GM12891 (cell line): ENCODE measurements around the gene POLE2.

ENCODE experiments used
- DNase-seq: peaks from one replicate; pipeline ENCODE4 v3.0.0; 2011; ENCODE audit warnings: low spot score; ENCODE audit not compliant: insufficient read length
- FAIRE-seq: peaks from 2 replicates; lab custom pipeline; 2011; peaks lifted over from hg19 to GRCh38; lab: Jason Lieb, UNC
- PAX5 ChIP-seq: IDR thresholded peaks from 2 replicates; pipeline ENCODE4 v1.6.1; 2011; ENCODE audit warnings: low read length, moderate library complexity, mild to moderate bottlenecking; ENCODE audit not compliant: insufficient read depth, severe bottlenecking
- POLR2A ChIP-seq: IDR thresholded peaks from 2 replicates; pipeline ENCODE4 v1.6.1; 2011; ENCODE audit warnings: low read depth, low read length, control low read depth
- POLR2AphosphoS5 ChIP-seq: IDR thresholded peaks from 2 replicates; pipeline ENCODE4 v1.6.1; 2011; ENCODE audit warnings: low read depth, low read length, control low read depth
- POU2F2 ChIP-seq: IDR thresholded peaks from 2 replicates; pipeline ENCODE4 v1.6.1; 2011; ENCODE audit warnings: low read depth, mild to moderate bottlenecking, control low read depth, low read length, moderate library complexity
- SPI1 ChIP-seq: IDR thresholded peaks from 2 replicates; pipeline ENCODE4 v1.6.1; 2011; ENCODE audit warnings: low read depth, low read length, control low read depth
- TAF1 ChIP-seq: IDR thresholded peaks from 2 replicates; pipeline ENCODE4 v1.6.1; 2011; ENCODE audit warnings: low read depth, low read length, control low read depth

Gene POLE2

DNA sequence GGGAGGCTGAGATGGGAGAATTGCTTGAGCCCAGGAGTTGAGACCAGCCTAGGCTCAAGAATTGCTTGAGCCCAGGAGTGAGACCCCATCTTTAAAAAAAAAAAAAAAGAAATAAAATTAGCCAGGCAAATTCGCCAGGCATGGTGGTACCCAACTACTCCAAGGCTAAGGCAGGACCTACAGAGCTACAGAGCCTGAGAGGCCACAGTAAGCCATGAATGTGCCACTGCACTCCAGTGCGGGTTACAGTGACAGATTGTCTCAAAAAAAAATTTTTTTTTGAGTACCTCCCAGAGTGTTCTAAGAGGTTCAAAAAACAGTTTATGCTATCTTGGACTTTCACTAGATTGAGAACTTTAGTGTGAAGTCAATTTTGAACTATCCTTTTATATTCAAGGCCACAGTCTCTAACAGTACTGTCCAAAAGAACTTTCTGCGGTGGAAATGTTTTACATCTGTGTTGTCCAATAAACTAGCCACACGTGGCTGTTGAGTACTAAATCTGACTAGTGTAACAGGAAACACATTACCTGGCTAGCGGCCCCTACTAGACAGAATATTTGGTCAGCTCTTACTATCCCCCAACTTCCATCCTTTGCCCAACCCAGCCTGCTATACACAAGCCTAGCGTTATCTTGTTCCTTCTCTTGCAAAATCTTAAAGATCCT lies 70.0 kb downstream of the POLE2 start:
- TF ChIP-seq POLR2A (peak; percentile 28; the same call in 1 of the 2 replicates), POLR2AphosphoS5 (peak; percentile 62), TAF1 (no peak), SPI1 (no peak), POU2F2 (no peak), PAX5 (no peak)
- FAIRE-seq (no peak), DNase-seq (no peak)

GRCh38 chr14:49615776-49616175 lies 72.2 kb downstream of the POLE2 start:
- no peak for TF ChIP-seq POU2F2
- no peak for TF ChIP-seq POLR2AphosphoS5
- no peak for TF ChIP-seq SPI1
- no peak for TF ChIP-seq TAF1
- no peak for FAIRE-seq
- no peak for DNase-seq

DNA sequence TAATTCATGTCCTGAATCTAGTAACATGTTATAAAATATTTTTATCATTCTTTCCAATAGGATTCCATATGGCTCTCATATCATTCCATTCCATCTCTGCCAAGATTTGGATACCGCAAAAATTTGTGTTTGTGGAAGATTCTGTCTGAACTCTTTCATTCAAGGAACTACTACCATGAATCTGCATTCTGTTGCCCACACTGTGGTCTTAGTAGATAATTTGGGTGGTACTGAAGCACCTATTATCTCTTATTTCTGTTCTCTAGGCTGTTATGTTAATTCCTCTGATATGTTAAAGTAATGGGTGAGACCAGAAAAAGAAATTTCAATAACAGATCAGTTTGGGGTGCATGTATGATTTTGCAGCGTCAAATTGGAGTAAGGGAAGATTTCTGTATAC lies 73.8 kb downstream of the POLE2 start:
- DNase-seq (no peak), FAIRE-seq (no peak)
- TF ChIP-seq POLR2A, result no peak
- no peak for TF ChIP-seq POU2F2
- TF ChIP-seq TAF1, result no peak
- no peak for TF ChIP-seq SPI1

DNA sequence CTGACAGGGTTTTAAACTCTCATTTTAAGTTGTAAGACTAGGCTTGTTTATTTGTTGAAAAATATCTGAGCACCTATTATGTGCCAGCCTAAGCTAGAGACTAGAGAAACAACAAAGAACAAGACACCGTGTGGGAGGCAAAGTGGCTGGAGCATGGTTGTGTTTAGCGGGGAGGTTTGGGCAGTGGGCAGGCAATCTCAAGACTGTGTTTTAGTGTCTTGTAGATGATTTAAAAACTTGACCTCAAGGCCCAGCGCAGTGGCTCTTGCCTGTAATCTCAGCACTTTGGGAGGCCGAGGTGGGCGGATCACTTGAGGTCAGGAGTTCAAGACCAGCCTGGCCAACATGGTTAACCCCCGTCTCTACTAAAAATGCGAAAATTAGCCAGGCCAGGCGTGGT lies 75.3 kb downstream of the POLE2 start:
- DNase-seq (no peak), FAIRE-seq (no peak)
- no peak for TF ChIP-seq POLR2A
- no peak for TF ChIP-seq PAX5
- TF ChIP-seq SPI1, result no peak
- no peak for TF ChIP-seq POU2F2
- TF ChIP-seq TAF1, result no peak
- TF ChIP-seq POLR2AphosphoS5, result no peak

DNA sequence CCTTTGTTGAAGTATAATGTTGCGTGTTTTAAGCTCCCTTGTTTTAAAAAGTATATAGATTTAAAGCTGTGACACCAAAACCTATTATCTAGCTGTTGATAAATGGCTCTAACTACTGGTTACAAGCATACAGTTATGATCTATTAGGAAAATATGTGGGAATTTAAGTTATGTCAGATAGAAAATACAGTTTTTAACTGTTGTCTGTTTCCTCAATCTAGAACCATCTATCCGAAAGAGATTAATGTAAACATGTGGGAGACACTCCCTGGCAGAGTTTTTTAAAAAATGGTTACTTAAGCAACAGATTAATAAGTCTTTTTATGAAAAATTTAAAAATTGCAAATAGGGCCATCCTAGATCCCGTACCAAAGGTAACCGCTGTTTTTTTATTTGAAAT lies 75.8 kb downstream of the POLE2 start:
- no peak for DNase-seq
- TF ChIP-seq PAX5, result no peak
- no peak for TF ChIP-seq POLR2AphosphoS5
- no peak for TF ChIP-seq TAF1
- no peak for TF ChIP-seq SPI1
- TF ChIP-seq POLR2A, result no peak
- no peak for FAIRE-seq

DNA sequence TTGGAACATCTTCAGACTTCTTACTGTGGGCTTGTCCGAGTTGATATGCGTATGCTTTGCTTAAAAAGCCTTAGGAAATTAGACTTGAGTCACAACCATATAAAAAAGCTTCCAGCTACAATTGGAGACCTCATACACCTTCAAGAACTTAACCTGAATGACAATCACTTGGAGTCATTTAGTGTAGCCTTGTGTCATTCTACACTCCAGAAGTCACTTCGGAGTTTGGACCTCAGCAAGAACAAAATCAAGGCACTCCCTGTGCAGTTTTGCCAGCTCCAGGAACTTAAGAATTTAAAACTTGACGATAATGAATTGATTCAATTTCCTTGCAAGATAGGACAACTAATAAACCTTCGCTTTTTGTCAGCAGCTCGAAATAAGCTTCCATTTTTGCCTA lies 80.4 kb downstream of the POLE2 start:
- DNase-seq, result no peak
- no peak for TF ChIP-seq TAF1
- no peak for TF ChIP-seq POU2F2
- no peak for TF ChIP-seq POLR2AphosphoS5
- TF ChIP-seq SPI1, result no peak
- no peak for TF ChIP-seq POLR2A
- TF ChIP-seq PAX5, result no peak
- FAIRE-seq, result no peak

- DNase-seq (peak; percentile 55), FAIRE-seq (peak; percentile 90)
Measured at GRCh38 chr14:49598485-49599300, 89.3 kb downstream of the POLE2 start, which contains the start of gene LRR1. LRR1 (plus strand) TSS chr14:49598940; CDS start chr14:49599021, 81 bp downstream.

GRCh38 chr14:49598189-49598484 lies 89.9 kb downstream of the POLE2 start:
- no peak for DNase-seq
- no peak for FAIRE-seq
- no peak for TF ChIP-seq POLR2AphosphoS5
- TF ChIP-seq SPI1, result no peak
- TF ChIP-seq POU2F2, result no peak
- no peak for TF ChIP-seq PAX5
- no peak for TF ChIP-seq POLR2A
- TF ChIP-seq TAF1, result no peak

More at GRCh38 chr14:49598485-49599300, 89.3 kb downstream of the POLE2 start, which contains the start of gene LRR1:
- TF ChIP-seq POLR2A (peak; percentile 86), PAX5 (no peak), POU2F2 (peak; percentile 49), POLR2AphosphoS5 (peak; percentile 94), SPI1 (no peak), TAF1 (peak; percentile 95)

- DNase-seq, result no peak
- TF ChIP-seq POLR2AphosphoS5 (no peak), TAF1 (no peak), POLR2A (no peak), SPI1 (no peak), POU2F2 (no peak), PAX5 (no peak)
- FAIRE-seq, result peak; percentile 65
Measured at GRCh38 chr14:49594347-49595091, 93.5 kb downstream of the POLE2 start.
